ENCODE measurements around the gene AFAP1.

The AFAP1 gene

GRCh38 chr4:7745301-7745885 is 194.3 kb downstream of the AFAP1 start:
- DNase-seq: no peak

- no peak for DNase-seq
Measured at GRCh38 chr4:7744142-7744804, 195.4 kb downstream of the AFAP1 start.

GRCh38 chr4:7742807-7743280 is 196.8 kb downstream of the AFAP1 start:
- DNase-seq: no peak

- DNase-seq: no peak
Measured at GRCh38 chr4:7741946-7742806, 197.5 kb downstream of the AFAP1 start.

- no peak for DNase-seq
Measured at GRCh38 chr4:7740866-7741525, 198.7 kb downstream of the AFAP1 start.

GRCh38 chr4:7739918-7740865 is 199.5 kb downstream of the AFAP1 start:
- no peak for DNase-seq

GRCh38 chr4:7739077-7739917 is 200.4 kb downstream of the AFAP1 start:
- no peak for DNase-seq

GRCh38 chr4:7738458-7739076 is 201.1 kb downstream of the AFAP1 start:
- DNase-seq: no peak

- no peak for DNase-seq
Measured at GRCh38 chr4:7737752-7738457, 201.8 kb downstream of the AFAP1 start.

GRCh38 chr4:7737268-7737645 is 202.4 kb downstream of the AFAP1 start:
- no peak for DNase-seq

GRCh38 chr4:7736436-7737267 is 203.0 kb downstream of the AFAP1 start:
- no peak for DNase-seq

- DNase-seq: no peak
Measured at GRCh38 chr4:7735961-7736360, 203.7 kb downstream of the AFAP1 start.

GRCh38 chr4:7735395-7735794 is 204.3 kb downstream of the AFAP1 start:
- DNase-seq: no peak

- DNase-seq: no peak
Measured at GRCh38 chr4:7734651-7735260, 204.9 kb downstream of the AFAP1 start.

- DNase-seq: no peak
Measured at GRCh38 chr4:7733801-7734650, 205.6 kb downstream of the AFAP1 start.

- no peak for DNase-seq
Measured at GRCh38 chr4:7733201-7733600, 206.5 kb downstream of the AFAP1 start.

- DNase-seq: no peak
Measured at GRCh38 chr4:7732263-7732662, 207.4 kb downstream of the AFAP1 start.

GRCh38 chr4:7731437-7731836 is 208.2 kb downstream of the AFAP1 start:
- DNase-seq: no peak

Data from NCI-H510A (cell line).